GM23248 (cell line): ENCODE results near the gene HOXA6. TPM values are rescaled to one million over a fixed set of nuclear protein-coding genes. Genes with fewer than 3 reads are reported as not detected.

Source experiments
- DNase-seq: peaks from one replicate; pipeline ENCODE4 v3.0.0-alpha.2; 2015
- H2AFZ ChIP-seq: fragments of 200-600 bp; sonication (generic); 2 replicates; pipeline ENCODE4 v1.6.1; 2016; ENCODE audit warnings: antibody characterized with exemption
- H3F3A ChIP-seq: fragments of 200-600 bp; sonication (generic); 2 replicates; pipeline ENCODE4 v1.6.1; 2016; ENCODE audit warnings: mild to moderate bottlenecking, antibody characterized with exemption, mixed run types; ENCODE audit not compliant: insufficient read depth
- H3K27ac ChIP-seq: fragments of 200-600 bp; sonication (generic); 2 replicates; pipeline ENCODE4 v1.5.1; 2016; ENCODE audit warnings: mild to moderate bottlenecking
- H3K27me3 ChIP-seq: fragments of 200-600 bp; sonication (generic); replicated peaks from 2 replicates; pipeline ENCODE4 v1.6.1; 2016; ENCODE audit warnings: mild to moderate bottlenecking; ENCODE audit not compliant: insufficient read depth
- H3K36me3 ChIP-seq: fragments of 200-600 bp; sonication (generic); 2 replicates; pipeline ENCODE4 v1.6.1; 2016; ENCODE audit warnings: low read depth, mild to moderate bottlenecking
- H3K4me1 ChIP-seq: fragments of 200-600 bp; sonication (generic); 2 replicates; pipeline ENCODE4 v1.6.1; 2016; ENCODE audit warnings: mild to moderate bottlenecking; ENCODE audit not compliant: insufficient read depth
- H3K4me2 ChIP-seq: fragments of 200-600 bp; sonication (generic); one replicate; pipeline ENCODE4 v1.6.1; 2016; ENCODE audit warnings: mild to moderate bottlenecking; ENCODE audit not compliant: unreplicated experiment
- H3K4me3 ChIP-seq: fragments of 200-600 bp; sonication (generic); 2 replicates; pipeline ENCODE4 v1.5.1; 2016; ENCODE audit warnings: mild to moderate bottlenecking
- H3K79me2 ChIP-seq: fragments of 200-600 bp; sonication (generic); 2 replicates; pipeline ENCODE4 v1.6.1; 2016; ENCODE audit warnings: mild to moderate bottlenecking; ENCODE audit not compliant: insufficient read depth
- H3K9ac ChIP-seq: fragments of 200-600 bp; sonication (generic); 2 replicates; pipeline ENCODE4 v1.6.1; 2016; ENCODE audit warnings: mild to moderate bottlenecking
- H3K9me2 ChIP-seq: fragments of 200-600 bp; sonication (generic); 2 replicates; pipeline ENCODE4 v1.6.1; 2016; ENCODE audit warnings: mixed run types, mild to moderate bottlenecking, moderate library complexity; ENCODE audit not compliant: insufficient read depth
- H3K9me3 ChIP-seq: fragments of 200-600 bp; sonication (generic); one replicate; pipeline ENCODE4 v1.6.1; 2017; ENCODE audit warnings: low read depth
- H4K20me1 ChIP-seq: fragments of 200-600 bp; sonication (generic); 2 replicates; pipeline ENCODE4 v1.6.0; 2016; ENCODE audit not compliant: insufficient read depth
- EZH2 ChIP-seq: fragments of 200-600 bp; sonication (generic); IDR thresholded peaks from 2 replicates; pipeline ENCODE4 v1.6.1; 2018; ENCODE audit warnings: antibody characterized with exemption, mild to moderate bottlenecking; ENCODE audit not compliant: insufficient read depth, poor library complexity, severe bottlenecking
- EZH2phosphoT487 ChIP-seq: fragments of 200-600 bp; sonication (generic); IDR thresholded peaks from 2 replicates; pipeline ENCODE4 v1.6.1; 2018; ENCODE audit warnings: antibody characterized with exemption, moderate library complexity, mild to moderate bottlenecking, low read depth; ENCODE audit not compliant: insufficient read depth
- WGBS, 2 experiments: methylation state at CpG; one replicate each; pipeline ENCODE4 v1.1.6; 2015 to 2017; ENCODE audit warnings: low lambda C conversion rate in 2 of 2, low coverage in 1 of 2; ENCODE audit errors: missing lambda C conversion rate in 2 of 2; 5-methylcytosine and 5-hydroxymethylcytosine counted together
- in situ Hi-C: fragments of 300-500 bp; cut with MboI; formaldehyde crosslinking; loops from 2 replicates; pipeline ENCODE4 v1.15.0; 2020
- polyA plus RNA-seq: library from polyadenylated mRNA; unstranded; fragments of >200 nt; fragmentation: Nextera tagmentation; extraction: Ambion mirVana; gene quantifications from 2 replicates; pipeline ENCODE4 v1.2.1, GENCODE V29; 2016
- total RNA-seq: library from RNA; depleted of rRNA; stranded (reverse); fragments of >200 nt; shearing (Covaris generic); gene quantifications from 2 replicates; pipeline ENCODE4 v1.2.3, GENCODE V29; 2014

The HOXA6 gene
- total and polyA plus RNA-seq, 2 experiments from 2014 or later: 3.2 to 3.5 TPM

- no peaks in the 10 kb centered on the region for H3K9me3 ChIP-seq
- TF ChIP-seq EZH2 (no peak), EZH2phosphoT487 (no peak)
- peaks cover 15% of the 10 kb centered on the region for H3F3A ChIP-seq
- no peaks in the 10 kb centered on the region for H3K27me3 ChIP-seq
- no peak for DNase-seq
- no peak overlapping the region for H3K4me3 ChIP-seq
- H3K9me2 ChIP-seq: no peaks in the 10 kb centered on the region
- no peak overlapping the region for H2AFZ ChIP-seq
- no peak overlapping the region for H3K9ac ChIP-seq
- no peaks in the 10 kb centered on the region for H4K20me1 ChIP-seq
- no peak overlapping the region for H3K27ac ChIP-seq
- H3K4me2 ChIP-seq: no peak overlapping the region
- 96% methylated on average over 25 to 30 of the region's 30 CpGs for WGBS, 2 experiments
- peaks cover 3% of the 10 kb centered on the region; the same call in 1 of the 2 replicates for H3K36me3 ChIP-seq
- H3K79me2 ChIP-seq: peaks cover 49% of the 10 kb centered on the region
- peaks cover 9% of the 10 kb centered on the region for H3K4me1 ChIP-seq
- in situ Hi-C loops: loop anchor here (10.0 kb wide), 3 partner anchors 303 to 1293 kb away; no protein-coding TSS in a partner anchor
These were observed 10.3 kb upstream of the HOXA6 start for GRCh38 chr7:27157702-27158431.

GRCh38 chr7:27156916-27157701 is 9.5 kb upstream of the HOXA6 start:
- in situ Hi-C loops: loop anchor here (10.0 kb wide), 3 partner anchors 302 to 1292 kb away; no protein-coding TSS in a partner anchor
- TF ChIP-seq EZH2 (no peak), EZH2phosphoT487 (no peak)
- peak overlapping the region; percentile 96 for H2AFZ ChIP-seq
- no peaks in the 10 kb centered on the region for H3K27me3 ChIP-seq
- H3K4me3 ChIP-seq: peak overlapping the region; percentile 88
- peaks cover 48% of the 10 kb centered on the region for H3K79me2 ChIP-seq
- H3K9me2 ChIP-seq: no peaks in the 10 kb centered on the region
- peaks cover 9% of the 10 kb centered on the region; the same call in 1 of the 2 replicates for H3F3A ChIP-seq
- H3K4me1 ChIP-seq: peaks cover 12% of the 10 kb centered on the region
- no peaks in the 10 kb centered on the region for H3K9me3 ChIP-seq
- WGBS, 2 experiments: 30 to 32% methylated on average over 26 to 28 of the region's 30 CpGs
- H3K4me2 ChIP-seq: peak overlapping the region; percentile 93
- H4K20me1 ChIP-seq: no peaks in the 10 kb centered on the region
- DNase-seq: peak; percentile 57
- peak overlapping the region; percentile 80 for H3K9ac ChIP-seq
- no peaks in the 10 kb centered on the region for H3K36me3 ChIP-seq
- no peak overlapping the region for H3K27ac ChIP-seq

GRCh38 chr7:27156508-27156898 is 8.9 kb upstream of the HOXA6 start, which contains the start of gene HOXA7:
Gene HOXA7 (minus strand): TSS chr7:27156675. CDS start chr7:27156545, 130 bp downstream.
- H4K20me1 ChIP-seq: no peaks in the 10 kb centered on the region
- in situ Hi-C loops: loop anchor here (10.0 kb wide), 3 partner anchors 302 to 1292 kb away; no protein-coding TSS in a partner anchor
- H3K27me3 ChIP-seq: no peaks in the 10 kb centered on the region
- peak; percentile 91 for DNase-seq
- H3K9ac ChIP-seq: peak within 1 kb of the TSS; percentile 80
- no peaks in the 10 kb centered on the region for H3K9me2 ChIP-seq
- WGBS, 2 experiments: 1% methylated on average over 26 to 33 of the region's 33 CpGs
- H3K79me2 ChIP-seq: peaks cover 48% of the 10 kb centered on the region
- H3K4me1 ChIP-seq: peaks cover 12% of the 10 kb centered on the region
- peak within 1 kb of the TSS; percentile 93 for H3K4me2 ChIP-seq
- peak within 1 kb of the TSS; percentile 49 for H3K27ac ChIP-seq
- H3F3A ChIP-seq: peaks cover 12% of the 10 kb centered on the region; the same call in 1 of the 2 replicates
- H2AFZ ChIP-seq: peak within 1 kb of the TSS; percentile 96
- H3K4me3 ChIP-seq: peak within 1 kb of the TSS; percentile 88
- no peaks in the 10 kb centered on the region for H3K9me3 ChIP-seq
- no peaks in the 10 kb centered on the region for H3K36me3 ChIP-seq
- no peak for TF ChIP-seq EZH2
- no peak for TF ChIP-seq EZH2phosphoT487

- TF ChIP-seq EZH2phosphoT487 (no peak), EZH2 (no peak)
- Histone ChIP-seq H3K4me2 (peak overlapping the region; percentile 93), H3K4me3 (peak overlapping the region; percentile 88), H3K4me1 (peaks cover 12% of the 10 kb centered on the region), H3K27ac (peak overlapping the region; percentile 49), H3K27me3 (no peaks in the 10 kb centered on the region), H3K9me2 (no peaks in the 10 kb centered on the region), H3K36me3 (no peaks in the 10 kb centered on the region), H4K20me1 (no peaks in the 10 kb centered on the region), H2AFZ (peak overlapping the region; percentile 96), H3K79me2 (peaks cover 49% of the 10 kb centered on the region), H3K9me3 (no peaks in the 10 kb centered on the region), H3K9ac (peak overlapping the region; percentile 80), H3F3A (peaks cover 14% of the 10 kb centered on the region; the same call in 1 of the 2 replicates)
- in situ Hi-C loops: loop anchor here (10.0 kb wide), 3 partner anchors 301 to 1291 kb away; no protein-coding TSS in a partner anchor
- WGBS, 2 experiments: 1 to 2% methylated on average over 63 of the region's 63 CpGs
- DNase-seq: peak; percentile 78
These were observed 8.4 kb upstream of the HOXA6 start for GRCh38 chr7:27155816-27156507.
